Panc1 (cell line): ENCODE results near the gene LDLRAP1. TPM values are rescaled to one million over a fixed set of nuclear protein-coding genes. Genes with fewer than 3 reads are reported as not detected.

Experiments
- ATAC-seq: fragments of 200-7000 bp; cut with Tn5 transposase; 2 replicates; pipeline ENCODE4 v1.9.1; 2020; ENCODE audit warnings: mild to moderate bottlenecking, moderate library complexity
- BruUV-seq: library from RNA; stranded (reverse); fragments of 400-500 nt; replicated peaks from 2 replicates; lab custom pipeline; 2021; lab: Mats Ljungman, UMichigan
- CTCF ChIA-PET: fragments of 300-600 bp; sonication (Branson Sonifier 250); formaldehyde crosslinking; loops from one replicate; lab custom pipeline; 2022; ENCODE audit warnings: antibody characterized with exemption; lab: Charles Lee
- POLR2A ChIA-PET: fragments of 300-600 bp; sonication (Branson Sonifier 250); formaldehyde crosslinking; loops from one replicate; lab custom pipeline; 2022; ENCODE audit warnings: antibody characterized with exemption; lab: Charles Lee
- DNase-seq: peaks from one replicate; pipeline ENCODE4 v3.0.0-alpha.2; 2010; ENCODE audit warnings: low read depth, low spot score
- H3K27ac ChIP-seq: 2 replicates; pipeline ENCODE4 v1.5.1; 2011; ENCODE audit warnings: mild to moderate bottlenecking, low read length, inconsistent platforms
- H3K27me3 ChIP-seq: fragments of 200-500 bp; sonication (Bioruptor generic); 2 replicates; pipeline ENCODE4 v1.6.0; 2014; ENCODE audit warnings: low read length, inconsistent platforms; ENCODE audit not compliant: control insufficient read depth, insufficient read depth
- H3K36me3 ChIP-seq: fragments of 200-500 bp; sonication (Bioruptor generic); 2 replicates; pipeline ENCODE4 v1.5.1; 2014; ENCODE audit warnings: inconsistent platforms, mild to moderate bottlenecking, low read length, moderate library complexity; ENCODE audit not compliant: control insufficient read depth, insufficient read depth
- H3K4me1 ChIP-seq: 2 replicates; pipeline ENCODE4 v1.5.1; 2011; ENCODE audit warnings: inconsistent platforms, mild to moderate bottlenecking, low read length, moderate library complexity; ENCODE audit not compliant: control insufficient read depth, insufficient read depth
- H3K4me3 ChIP-seq, 2 experiments: 2 replicates each; pipeline ENCODE4 v1.5.1; 2011 to 2012; ENCODE audit warnings: low read depth in 2 of 2, low read length in 2 of 2, mild to moderate bottlenecking in 2 of 2, inconsistent platforms in 1 of 2, moderate library complexity in 1 of 2
- H3K9me3 ChIP-seq: fragments of 200-500 bp; sonication (Bioruptor generic); 2 replicates; pipeline ENCODE4 v1.5.1; 2014; ENCODE audit warnings: low read depth, mild to moderate bottlenecking, inconsistent platforms, low read length, moderate library complexity; ENCODE audit not compliant: control insufficient read depth, insufficient read depth
- CTCF ChIP-seq: fragments of 450-650 bp; IDR thresholded peaks from 2 replicates; pipeline ENCODE4 v1.5.1; 2017; ENCODE audit warnings: mild to moderate bottlenecking
- POLR2AphosphoS5 ChIP-seq: IDR thresholded peaks from 2 replicates; pipeline ENCODE4 v1.6.1; 2012; ENCODE audit warnings: mild to moderate bottlenecking, low read depth, low read length, moderate library complexity
- REST ChIP-seq, 2 experiments: IDR thresholded peaks; 2 replicates each; pipeline ENCODE4 v1.6.1; 2011 to 2012; ENCODE audit warnings: low read depth in 2 of 2, control low read depth in 1 of 2, low read length in 1 of 2, mild to moderate bottlenecking in 1 of 2, moderate library complexity in 1 of 2; ENCODE audit not compliant: insufficient read depth in 1 of 2
- SIN3A ChIP-seq: IDR thresholded peaks from 2 replicates; pipeline ENCODE4 v1.6.1; 2012; ENCODE audit warnings: low read depth, mild to moderate bottlenecking, low read length, moderate library complexity, borderline replicate concordance; ENCODE audit not compliant: insufficient read depth
- TCF7L2 ChIP-seq: IDR thresholded peaks from 2 replicates; pipeline ENCODE4 v1.6.1; 2011; ENCODE audit warnings: mild to moderate bottlenecking, low read depth, low read length, inconsistent platforms
- in situ Hi-C: cut with HindIII; loops from 2 replicates; pipeline ENCODE4 v1.10.0; 2016; ENCODE audit warnings: low sequenced_read_pairs, low pct_unique_long_range_greater_than_20kb
- intact Hi-C: fragments of 100-400 bp; cut with micrococcal nuclease; formaldehyde crosslinking; loops from one replicate; pipeline ENCODE4 v1.10.0; 2022; ENCODE audit not compliant: unreplicated experiment
- total RNA-seq: library from RNA; stranded (reverse); gene quantifications from one replicate; pipeline ENCODE4 v1.2.1, GENCODE V29; 2021; ENCODE audit not compliant: unreplicated experiment

Gene LDLRAP1
- total RNA-seq, 1 experiment from 2014 or later, result 23.1 TPM

DNA sequence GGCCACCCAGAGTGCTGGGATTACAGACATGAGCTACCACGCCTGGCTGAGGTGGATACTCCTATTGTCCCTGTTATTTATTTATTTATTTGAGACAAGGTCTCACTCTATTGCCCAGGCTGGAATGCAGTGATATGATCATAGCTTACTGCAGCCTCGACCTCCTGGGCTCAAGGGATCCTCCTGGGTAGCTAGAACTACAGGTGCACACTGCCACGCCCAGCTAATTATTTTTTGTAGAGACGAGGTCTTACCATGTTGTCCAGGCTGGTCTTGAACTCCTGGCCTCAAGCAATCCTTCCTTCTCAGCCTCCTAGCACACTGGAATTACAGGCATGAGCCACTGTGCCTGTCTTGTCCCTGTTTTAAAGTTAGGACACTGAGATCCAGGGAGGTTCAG, 5.2 kb downstream of the LDLRAP1 start:
- Histone ChIP-seq H3K9me3 (no peaks in the 10 kb centered on the region), H3K36me3 (no peaks in the 10 kb centered on the region; the same call in 1 of the 2 replicates), H3K27ac (no peak overlapping the region), H3K27me3 (no peaks in the 10 kb centered on the region), H3K4me1 (peaks cover 15% of the 10 kb centered on the region), H3K4me3 (no peak overlapping the region)
- in situ Hi-C loops (no loop called here), intact Hi-C loops (no loop called here)
- no TSS peak for BruUV-seq
- ChIA-PET CTCF (no interaction called here), POLR2A (no interaction called here)
- TF ChIP-seq TCF7L2 (no peak), POLR2AphosphoS5 (no peak), CTCF (no peak), SIN3A (no peak), REST (IDR thresholded peaks at IDR 0.05; ENCODE audit: insufficient read depth in 1 of 2, low read depth in 2 of 2, low read length in 1 of 2) (no peak)
- DNase-seq, result no peak
- no peak for ATAC-seq

DNA sequence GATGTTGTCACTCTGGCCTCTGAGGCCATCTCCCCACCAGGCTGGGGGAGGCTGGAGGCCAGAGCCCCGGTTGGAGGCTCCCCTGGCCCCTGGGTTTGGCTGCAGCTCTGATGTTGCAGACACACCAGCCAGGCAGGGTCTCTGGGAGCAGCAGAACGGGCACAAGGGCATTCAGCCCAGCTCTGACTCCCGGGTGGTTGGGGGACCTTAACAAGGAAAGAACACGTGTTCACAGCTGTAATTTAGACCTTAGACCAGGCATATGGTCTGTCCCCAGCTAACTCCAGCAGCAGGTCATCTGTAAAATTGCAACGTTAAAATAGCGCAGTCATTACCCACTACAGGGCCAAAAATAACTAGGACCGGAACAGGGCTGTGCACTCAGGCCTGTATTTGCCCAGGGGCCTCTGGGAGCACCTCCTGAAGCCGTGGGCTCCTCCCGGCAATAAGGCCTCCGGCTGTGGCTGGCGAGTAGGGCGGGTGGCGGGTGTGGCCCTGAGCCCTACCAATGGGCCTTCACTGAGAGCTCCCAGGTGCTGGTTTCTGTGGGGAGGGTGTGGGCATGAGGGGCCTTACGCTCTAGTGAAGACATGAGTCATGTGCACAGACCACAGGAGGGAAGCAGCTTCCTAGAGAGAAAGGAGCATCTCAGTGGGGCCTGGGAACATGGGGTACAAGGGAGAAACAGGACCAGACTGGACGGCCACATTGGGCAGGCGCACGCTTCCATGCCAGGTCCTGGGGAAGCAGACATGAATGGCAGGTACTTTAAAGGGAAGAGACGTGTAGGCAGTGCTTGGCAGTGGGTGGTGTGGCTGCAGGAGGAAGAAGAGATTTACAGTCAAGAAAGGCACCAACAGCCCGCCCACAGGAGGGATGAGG, 6.1 kb downstream of the LDLRAP1 start:
- Histone ChIP-seq H3K36me3 (no peaks in the 10 kb centered on the region), H3K4me1 (peaks cover 12% of the 10 kb centered on the region), H3K4me3 (no peak overlapping the region), H3K27me3 (no peaks in the 10 kb centered on the region), H3K9me3 (no peaks in the 10 kb centered on the region), H3K27ac (no peak overlapping the region)
- ATAC-seq, result no peak
- BruUV-seq, result no TSS peak
- intact Hi-C loops, result no loop called here
- ChIA-PET CTCF (no interaction called here), POLR2A (no interaction called here)
- DNase-seq, result no peak
- in situ Hi-C loops, result no loop called here
- TF ChIP-seq POLR2AphosphoS5, result no peak
- no peak for TF ChIP-seq REST (IDR thresholded peaks at IDR 0.05; ENCODE audit: insufficient read depth in 1 of 2, low read depth in 2 of 2, low read length in 1 of 2)
- TF ChIP-seq CTCF, result no peak
- TF ChIP-seq SIN3A, result no peak
- no peak for TF ChIP-seq TCF7L2
